Calu3 (cell line): ENCODE results near the gene QKI. TPM values are rescaled to one million over a fixed set of nuclear protein-coding genes. Genes with fewer than 3 reads are reported as not detected.
"Not testable (repeated sequence)": the region's sequence is repeated elsewhere in the genome, so short reads cannot be mapped to it uniquely, and the experiment has no call there.

Experiments
- BruUV-seq: library from RNA; stranded (reverse); fragments of 400-500 nt; replicated peaks from 2 replicates; lab custom pipeline; 2021; lab: Mats Ljungman, UMichigan
- CTCF ChIA-PET: fragments of 300-600 bp; sonication (Branson Sonifier 250); formaldehyde crosslinking; loops from one replicate; lab custom pipeline; 2022; ENCODE audit warnings: antibody characterized with exemption; lab: Charles Lee
- DNase-seq: peaks from one replicate; pipeline ENCODE4 v3.0.0; 2022
- H3K27ac Mint-ChIP-seq: one replicate; pipeline ENCODE4 v1.8.0; 2022; ENCODE audit warnings: mixed read lengths; ENCODE audit not compliant: unreplicated experiment
- H3K27me3 Mint-ChIP-seq: one replicate; pipeline ENCODE4 v1.8.0; 2022; ENCODE audit warnings: mixed read lengths; ENCODE audit not compliant: unreplicated experiment
- H3K36me3 Mint-ChIP-seq: one replicate; pipeline ENCODE4 v1.8.0; 2022; ENCODE audit warnings: mild to moderate bottlenecking, moderate library complexity, mixed read lengths; ENCODE audit not compliant: insufficient read depth, unreplicated experiment
- H3K4me1 Mint-ChIP-seq: one replicate; pipeline ENCODE4 v1.8.0; 2022; ENCODE audit warnings: mild to moderate bottlenecking, low read depth, mixed read lengths; ENCODE audit not compliant: unreplicated experiment
- H3K4me3 Mint-ChIP-seq: one replicate; pipeline ENCODE4 v1.8.0; 2022; ENCODE audit warnings: mild to moderate bottlenecking, low read depth, moderate library complexity, mixed read lengths; ENCODE audit not compliant: unreplicated experiment
- H3K9me3 Mint-ChIP-seq: one replicate; pipeline ENCODE4 v1.8.0; 2022; ENCODE audit warnings: low read depth, mixed read lengths; ENCODE audit not compliant: unreplicated experiment
- intact Hi-C: fragments of 100-400 bp; cut with micrococcal nuclease; formaldehyde crosslinking; loops from one replicate; pipeline ENCODE4 v1.10.0; 2022; ENCODE audit not compliant: unreplicated experiment
- total RNA-seq: library from RNA; stranded (reverse); gene quantifications from 2 replicates; pipeline ENCODE4 v1.2.3, GENCODE V29; 2022
- TF ChIP-seq, protein P1 (sequence below): fragments of 200-600 bp; IDR thresholded peaks from one replicate; pipeline ENCODE4 v1.8.0; 2022; ENCODE audit warnings: antibody characterized with exemption; ENCODE audit not compliant: unreplicated experiment

Gene QKI
- total RNA-seq, 1 experiment from 2014 or later = 131 TPM

DNA sequence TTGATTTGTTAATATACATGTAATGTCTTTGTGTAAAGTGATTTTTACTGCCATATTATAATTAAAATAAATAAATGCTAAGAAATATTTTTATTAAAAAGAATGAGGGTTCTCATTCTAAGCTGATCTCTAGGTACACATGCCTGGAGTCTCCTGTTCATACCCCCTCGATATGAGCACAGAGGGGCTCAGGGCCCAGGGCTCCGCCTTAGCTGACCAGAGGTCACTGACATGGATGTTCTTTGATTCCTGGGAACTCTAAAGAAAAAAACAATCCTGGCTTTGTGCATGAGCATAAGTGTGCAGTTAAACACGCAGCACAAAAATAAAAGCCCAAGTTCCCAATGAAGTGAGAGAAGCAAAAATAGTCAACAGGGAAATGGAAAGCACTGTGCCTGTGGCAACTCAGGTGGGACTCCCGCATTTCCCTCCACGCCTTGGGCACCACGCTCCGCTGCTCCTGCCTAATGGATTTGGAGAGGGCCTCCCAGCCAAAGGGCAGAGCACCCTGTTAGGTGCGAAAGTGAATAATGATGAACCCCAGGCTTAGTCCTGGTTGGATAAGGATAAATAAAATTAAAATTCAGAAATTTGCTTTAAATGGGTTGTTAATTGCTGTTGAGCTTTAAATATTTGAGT, 33.3 kb upstream of the QKI start:
- H3K4me1 Mint-ChIP-seq = no peaks in the 10 kb centered on the region
- DNase-seq = no peak
- BruUV-seq = no TSS peak
- H3K9me3 Mint-ChIP-seq = peaks cover 2% of the 10 kb centered on the region
- TF ChIP-seq, protein P1, sequence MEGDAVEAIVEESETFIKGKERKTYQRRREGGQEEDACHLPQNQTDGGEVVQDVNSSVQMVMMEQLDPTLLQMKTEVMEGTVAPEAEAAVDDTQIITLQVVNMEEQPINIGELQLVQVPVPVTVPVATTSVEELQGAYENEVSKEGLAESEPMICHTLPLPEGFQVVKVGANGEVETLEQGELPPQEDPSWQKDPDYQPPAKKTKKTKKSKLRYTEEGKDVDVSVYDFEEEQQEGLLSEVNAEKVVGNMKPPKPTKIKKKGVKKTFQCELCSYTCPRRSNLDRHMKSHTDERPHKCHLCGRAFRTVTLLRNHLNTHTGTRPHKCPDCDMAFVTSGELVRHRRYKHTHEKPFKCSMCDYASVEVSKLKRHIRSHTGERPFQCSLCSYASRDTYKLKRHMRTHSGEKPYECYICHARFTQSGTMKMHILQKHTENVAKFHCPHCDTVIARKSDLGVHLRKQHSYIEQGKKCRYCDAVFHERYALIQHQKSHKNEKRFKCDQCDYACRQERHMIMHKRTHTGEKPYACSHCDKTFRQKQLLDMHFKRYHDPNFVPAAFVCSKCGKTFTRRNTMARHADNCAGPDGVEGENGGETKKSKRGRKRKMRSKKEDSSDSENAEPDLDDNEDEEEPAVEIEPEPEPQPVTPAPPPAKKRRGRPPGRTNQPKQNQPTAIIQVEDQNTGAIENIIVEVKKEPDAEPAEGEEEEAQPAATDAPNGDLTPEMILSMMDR = no peak
- no peaks in the 10 kb centered on the region for H3K36me3 Mint-ChIP-seq
- CTCF ChIA-PET = interaction anchor here (0.6 kb wide), 1 partner anchor 58 kb away, joined by 4 read pairs; no protein-coding TSS in a partner anchor
- H3K4me3 Mint-ChIP-seq = no peak overlapping the region
- intact Hi-C loops = no loop called here
- H3K27ac Mint-ChIP-seq = no peak overlapping the region
- no peaks in the 10 kb centered on the region for H3K27me3 Mint-ChIP-seq

DNA sequence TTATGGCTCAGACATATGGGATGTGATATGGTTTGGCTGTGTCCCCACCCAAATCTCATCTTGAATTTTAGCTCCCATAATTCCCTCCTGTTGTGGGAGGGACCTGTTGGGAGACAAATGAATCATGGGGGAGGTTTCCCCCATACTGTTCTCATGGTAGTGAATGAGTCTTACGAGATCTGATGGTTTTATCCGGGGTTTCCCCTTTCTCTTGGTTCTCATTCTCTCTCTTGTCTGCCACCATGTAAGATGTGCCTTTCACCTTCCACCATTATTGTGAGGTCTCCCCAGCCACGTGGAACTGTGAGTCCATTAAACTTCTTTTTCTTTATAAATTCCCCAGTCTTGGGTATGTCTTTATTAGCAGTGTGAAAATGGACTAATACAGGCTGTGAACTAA, 31.1 kb upstream of the QKI start:
- H3K36me3 Mint-ChIP-seq, H3K4me3 Mint-ChIP-seq, H3K27me3 Mint-ChIP-seq, H3K9me3 Mint-ChIP-seq, H3K27ac Mint-ChIP-seq, CTCF ChIA-PET, intact Hi-C loops, H3K4me1 Mint-ChIP-seq, DNase-seq, BruUV-seq: not testable (repeated sequence)

DNA sequence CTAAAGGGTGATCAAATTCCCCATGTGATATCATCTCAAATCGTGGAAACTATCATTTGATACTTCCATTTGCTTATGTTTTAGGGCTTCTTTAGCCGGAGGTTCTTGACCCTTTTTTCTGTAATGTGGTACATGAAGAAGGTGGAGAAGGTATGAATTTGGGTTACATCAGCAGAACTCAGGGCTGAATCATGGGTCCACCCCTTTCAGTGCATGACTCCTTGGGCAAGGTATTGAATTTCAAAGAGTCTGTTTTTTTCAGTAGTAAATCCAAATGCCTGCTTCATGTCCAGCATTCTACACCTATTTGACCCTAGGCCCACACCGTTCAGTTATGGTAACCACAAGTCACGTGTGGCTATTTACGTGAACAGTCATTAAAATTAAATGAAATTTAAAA, 30.6 kb upstream of the QKI start:
- BruUV-seq = no TSS peak
- no peak for DNase-seq
- Mint-ChIP-seq H3K36me3 (no peaks in the 10 kb centered on the region), H3K27me3 (no peaks in the 10 kb centered on the region), H3K9me3 (peaks cover 2% of the 10 kb centered on the region), H3K4me3 (no peak overlapping the region), H3K4me1 (no peaks in the 10 kb centered on the region), H3K27ac (no peak overlapping the region)
- CTCF ChIA-PET = no interaction called here
- intact Hi-C loops = no loop called here
- TF ChIP-seq, protein P1 = no peak

DNA sequence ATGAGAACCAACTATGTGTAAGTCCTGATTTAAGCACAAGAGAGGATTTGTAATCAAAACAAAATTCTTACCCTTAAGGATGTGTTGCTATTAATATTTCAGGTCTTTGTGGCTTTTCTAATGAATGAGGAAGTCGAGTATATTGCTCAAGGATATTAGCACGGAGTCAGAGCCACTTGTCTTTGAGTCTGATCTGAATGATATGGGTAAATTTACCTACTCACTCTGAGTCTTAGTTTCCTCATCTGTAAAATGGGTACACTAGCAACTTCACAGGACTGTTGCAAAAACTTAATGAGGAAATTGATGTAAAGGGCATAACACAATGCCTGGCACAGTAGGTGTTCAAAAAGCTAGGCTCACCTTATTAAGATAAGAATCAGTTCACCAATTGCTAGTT, 30.0 kb upstream of the QKI start:
- BruUV-seq = no TSS peak
- intact Hi-C loops = no loop called here
- TF ChIP-seq, protein P1 = no peak
- CTCF ChIA-PET = no interaction called here
- Mint-ChIP-seq H3K36me3 (no peaks in the 10 kb centered on the region), H3K4me3 (no peak overlapping the region), H3K27me3 (no peaks in the 10 kb centered on the region), H3K9me3 (peaks cover 2% of the 10 kb centered on the region), H3K4me1 (no peaks in the 10 kb centered on the region), H3K27ac (no peak overlapping the region)
- DNase-seq = no peak

DNA sequence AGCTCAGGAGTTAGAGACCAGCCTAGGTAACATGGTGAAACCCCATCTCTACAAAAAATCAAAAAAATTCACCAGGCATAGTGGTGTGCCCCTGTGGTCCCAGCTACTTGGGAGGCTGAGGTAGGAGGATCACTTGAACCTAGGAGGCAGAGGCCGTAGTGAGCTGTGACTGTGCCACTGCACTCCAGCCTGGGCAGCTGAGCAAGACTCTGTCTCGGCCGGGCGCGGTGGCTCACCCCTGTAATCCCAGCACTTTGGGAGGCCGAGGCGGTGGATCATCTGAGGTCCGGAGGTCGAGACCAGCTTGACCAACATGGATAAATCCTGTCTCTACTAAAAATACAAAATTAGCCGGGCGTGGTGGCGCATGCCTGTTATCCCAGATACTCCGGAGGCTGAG, 29.0 kb upstream of the QKI start:
- intact Hi-C loops, H3K4me3 Mint-ChIP-seq, H3K36me3 Mint-ChIP-seq, H3K4me1 Mint-ChIP-seq, H3K27me3 Mint-ChIP-seq, BruUV-seq, H3K27ac Mint-ChIP-seq, CTCF ChIA-PET, DNase-seq, H3K9me3 Mint-ChIP-seq: not testable (repeated sequence)
